Chondrocyte (in vitro differentiated cells): ENCODE data around the gene FASN. TPM values are rescaled to one million over a fixed set of nuclear protein-coding genes. Genes with fewer than 3 reads are reported as not detected.

Experiments used
- DNase-seq: peaks from one replicate; pipeline ENCODE4 v3.0.0; 2021; ENCODE audit warnings: mixed read lengths, low spot score
- H3K27ac Mint-ChIP-seq: one replicate; pipeline ENCODE4 v1.8.0; 2021; ENCODE audit warnings: mild to moderate bottlenecking, moderate library complexity, mixed read lengths; ENCODE audit not compliant: unreplicated experiment
- H3K27me3 Mint-ChIP-seq: 2 replicates; pipeline ENCODE4 v1.8.0; 2021; ENCODE audit warnings: low read depth, mixed read lengths
- H3K36me3 Mint-ChIP-seq: 2 replicates; pipeline ENCODE4 v1.8.0; 2021; ENCODE audit warnings: low read depth, mixed read lengths
- H3K4me1 Mint-ChIP-seq: 2 replicates; pipeline ENCODE4 v1.8.0; 2021; ENCODE audit warnings: low read depth, mild to moderate bottlenecking, mixed read lengths
- H3K4me3 Mint-ChIP-seq: one replicate; pipeline ENCODE4 v1.8.0; 2021; ENCODE audit warnings: mild to moderate bottlenecking, moderate library complexity, mixed read lengths; ENCODE audit not compliant: unreplicated experiment
- H3K9me3 Mint-ChIP-seq: 2 replicates; pipeline ENCODE4 v1.8.0; 2021; ENCODE audit warnings: low read depth, mixed read lengths
- CTCF ChIP-seq: fragments of 200-600 bp; sonication (generic); IDR thresholded peaks from 2 replicates; pipeline ENCODE4 v1.5.0; 2021; ENCODE audit warnings: antibody characterized with exemption, mild to moderate bottlenecking, moderate library complexity
- total RNA-seq: library from RNA; stranded (reverse); gene quantifications from 3 replicates; pipeline ENCODE4 v1.2.1, GENCODE V29; 2021

The FASN gene
- total RNA-seq, 1 donor from 2014 or later = 141 TPM

- no peak for TF ChIP-seq CTCF
- Mint-ChIP-seq H3K4me1 (no peaks in the 10 kb centered on the region), H3K36me3 (no peaks in the 10 kb centered on the region), H3K27me3 (no peaks in the 10 kb centered on the region), H3K9me3 (no peaks in the 10 kb centered on the region), H3K27ac (no peak overlapping the region), H3K4me3 (no peak overlapping the region)
- no peak for DNase-seq
Observed at GRCh38 chr17:82072827-82073226, 25.2 kb downstream of the FASN start.

- H3K4me3 Mint-ChIP-seq = no peak overlapping the region
Observed at GRCh38 chr17:82070611-82071010, 27.4 kb downstream of the FASN start.

GRCh38 chr17:82065638-82066303 is 32.3 kb downstream of the FASN start, which contains the start of gene DUS1L:
Gene DUS1L, minus strand, starts transcription at chr17:82065804. Its CDS starts 745 bp downstream, at chr17:82065059.
- Mint-ChIP-seq H3K36me3 (no peaks in the 10 kb centered on the region), H3K27ac (peak within 1 kb of the TSS; percentile 45)
- no peak for DNase-seq

More at GRCh38 chr17:82070611-82071010, 27.4 kb downstream of the FASN start:
- Mint-ChIP-seq H3K36me3 (no peaks in the 10 kb centered on the region), H3K27me3 (no peaks in the 10 kb centered on the region), H3K4me1 (peaks cover 6% of the 10 kb centered on the region), H3K9me3 (no peaks in the 10 kb centered on the region), H3K27ac (no peak overlapping the region)
- DNase-seq = no peak
- TF ChIP-seq CTCF = no peak

GRCh38 chr17:82065193-82065637 is 32.8 kb downstream of the FASN start:
- Mint-ChIP-seq H3K4me3 (peak overlapping the region; percentile 64), H3K36me3 (peaks cover under 1% of the 10 kb centered on the region), H3K27ac (no peak overlapping the region), H3K27me3 (no peaks in the 10 kb centered on the region), H3K4me1 (peaks cover 15% of the 10 kb centered on the region), H3K9me3 (no peaks in the 10 kb centered on the region)
- no peak for TF ChIP-seq CTCF
- no peak for DNase-seq

More at GRCh38 chr17:82065638-82066303, 32.3 kb downstream of the FASN start, which contains the start of gene DUS1L:
- Mint-ChIP-seq H3K4me1 (peaks cover 15% of the 10 kb centered on the region), H3K9me3 (no peaks in the 10 kb centered on the region), H3K4me3 (peak within 1 kb of the TSS; percentile 66), H3K27me3 (no peaks in the 10 kb centered on the region)
- no peak for TF ChIP-seq CTCF

- Mint-ChIP-seq H3K27me3 (no peaks in the 10 kb centered on the region), H3K4me1 (peaks cover 15% of the 10 kb centered on the region), H3K27ac (no peak overlapping the region), H3K4me3 (peak overlapping the region; percentile 64), H3K9me3 (no peaks in the 10 kb centered on the region), H3K36me3 (peaks cover 2% of the 10 kb centered on the region)
- TF ChIP-seq CTCF = no peak
- DNase-seq = no peak
Observed at GRCh38 chr17:82064433-82065192, 33.4 kb downstream of the FASN start.
